Neural crest cell (in vitro differentiated cells): Measurements from ENCODE around the gene KRTAP19-4. TPM values are rescaled to one million over a fixed set of nuclear protein-coding genes. Genes with fewer than 3 reads are reported as not detected.
A peak's percentile ranks its signal among the peaks of the same experiment; 100 is the strongest.
"Not testable (repeated sequence)": the region's sequence is repeated elsewhere in the genome, so short reads cannot be mapped to it uniquely, and the experiment has no call there.

Experiments
- DNase-seq: peaks from one replicate; pipeline ENCODE4 v3.0.0; 2021; ENCODE audit warnings: low read depth, mixed read lengths, low spot score
- H3K27ac Mint-ChIP-seq: one replicate; pipeline ENCODE4 v1.8.0; 2021; ENCODE audit warnings: mild to moderate bottlenecking, mixed read lengths; ENCODE audit not compliant: unreplicated experiment
- H3K27me3 Mint-ChIP-seq: 2 replicates; pipeline ENCODE4 v1.8.0; 2021; ENCODE audit warnings: low read depth, mild to moderate bottlenecking, mixed read lengths
- H3K36me3 Mint-ChIP-seq: 2 replicates; pipeline ENCODE4 v1.8.0; 2021; ENCODE audit warnings: low read depth, mild to moderate bottlenecking, mixed read lengths
- H3K4me1 Mint-ChIP-seq: 2 replicates; pipeline ENCODE4 v1.8.0; 2021; ENCODE audit warnings: mixed read lengths
- H3K4me3 Mint-ChIP-seq: one replicate; pipeline ENCODE4 v1.8.0; 2021; ENCODE audit warnings: mild to moderate bottlenecking, mixed read lengths
- H3K9me3 Mint-ChIP-seq: 2 replicates; pipeline ENCODE4 v1.8.0; 2021; ENCODE audit warnings: mixed read lengths
- long read RNA-seq: library from polyadenylated mRNA; unstranded; transcript quantifications from one replicate; pipeline ENCODE4 v2.0.0, GENCODE V29; 2020
- total RNA-seq: library from RNA; stranded (reverse); gene quantifications from 2 replicates; pipeline ENCODE4 v1.2.1, GENCODE V29; 2021
- TF ChIP-seq, protein P1 (sequence below): fragments of 200-600 bp; sonication (generic); conservative IDR thresholded peaks from 2 replicates; pipeline ENCODE4 v1.5.0; 2021; ENCODE audit warnings: antibody characterized with exemption, mild to moderate bottlenecking

Gene KRTAP19-4, protein sequence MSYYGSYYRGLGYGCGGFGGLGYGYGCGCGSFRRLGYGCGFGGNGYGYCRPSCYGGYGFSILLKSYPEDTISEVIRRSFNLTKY
- not detected in 2 replicates for total RNA-seq
- long read RNA-seq = 0 reads

DNA sequence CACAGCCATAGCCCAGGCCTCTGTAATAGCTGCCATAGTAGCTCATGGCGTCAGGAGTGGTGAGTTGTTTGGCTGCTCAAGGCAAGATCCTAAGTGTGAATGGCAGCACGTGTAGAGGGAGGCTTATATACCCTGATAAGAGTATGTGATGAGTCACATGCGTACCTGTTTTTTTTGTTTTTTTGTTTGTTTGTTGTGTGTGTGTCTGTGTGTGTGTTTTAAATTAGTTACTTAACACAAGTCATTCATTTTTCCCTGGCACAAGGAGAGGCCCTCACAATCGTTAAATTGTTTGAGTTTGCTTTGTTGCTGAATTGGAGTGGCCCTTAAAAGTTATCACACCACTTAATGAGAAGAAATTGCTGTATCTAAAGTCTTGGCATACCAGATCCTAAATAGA, at the start of gene KRTAP19-4:
TSS of gene KRTAP19-4 (minus strand) at position 101 of the 400 bp plus-strand sequence. CDS start at position 46, 55 bp downstream.
- Mint-ChIP-seq H3K4me1 (no peaks in the 10 kb centered on the region), H3K9me3 (peaks cover 3% of the 10 kb centered on the region), H3K4me3 (no peak within 1 kb of the TSS), H3K27ac (no peak within 1 kb of the TSS), H3K36me3 (no peaks in the 10 kb centered on the region), H3K27me3 (no peaks in the 10 kb centered on the region)
- no peak for DNase-seq
- TF ChIP-seq, protein P1, sequence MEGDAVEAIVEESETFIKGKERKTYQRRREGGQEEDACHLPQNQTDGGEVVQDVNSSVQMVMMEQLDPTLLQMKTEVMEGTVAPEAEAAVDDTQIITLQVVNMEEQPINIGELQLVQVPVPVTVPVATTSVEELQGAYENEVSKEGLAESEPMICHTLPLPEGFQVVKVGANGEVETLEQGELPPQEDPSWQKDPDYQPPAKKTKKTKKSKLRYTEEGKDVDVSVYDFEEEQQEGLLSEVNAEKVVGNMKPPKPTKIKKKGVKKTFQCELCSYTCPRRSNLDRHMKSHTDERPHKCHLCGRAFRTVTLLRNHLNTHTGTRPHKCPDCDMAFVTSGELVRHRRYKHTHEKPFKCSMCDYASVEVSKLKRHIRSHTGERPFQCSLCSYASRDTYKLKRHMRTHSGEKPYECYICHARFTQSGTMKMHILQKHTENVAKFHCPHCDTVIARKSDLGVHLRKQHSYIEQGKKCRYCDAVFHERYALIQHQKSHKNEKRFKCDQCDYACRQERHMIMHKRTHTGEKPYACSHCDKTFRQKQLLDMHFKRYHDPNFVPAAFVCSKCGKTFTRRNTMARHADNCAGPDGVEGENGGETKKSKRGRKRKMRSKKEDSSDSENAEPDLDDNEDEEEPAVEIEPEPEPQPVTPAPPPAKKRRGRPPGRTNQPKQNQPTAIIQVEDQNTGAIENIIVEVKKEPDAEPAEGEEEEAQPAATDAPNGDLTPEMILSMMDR = no peak

DNA sequence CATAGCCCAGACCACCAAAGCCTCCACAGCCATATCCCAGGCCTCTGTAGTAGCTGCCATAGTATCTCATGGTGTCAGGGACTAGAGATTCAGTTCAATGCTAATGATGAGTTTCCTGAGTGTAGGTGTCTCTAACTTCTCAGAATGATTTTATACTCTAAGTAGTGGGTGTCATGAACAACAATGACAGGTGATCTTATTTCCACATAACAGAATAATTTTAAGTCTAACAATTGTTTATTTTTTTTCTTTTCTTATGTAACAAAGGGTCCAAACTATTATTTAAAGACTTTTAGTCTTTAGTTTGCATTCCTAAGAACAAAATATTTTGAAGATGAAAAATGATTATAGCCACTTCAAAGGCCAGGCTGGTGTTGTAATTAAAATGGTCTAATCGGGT, 44.8 kb upstream of the KRTAP19-4 start, which contains the start of gene KRTAP19-6:
TSS of gene KRTAP19-6 (minus strand) at position 101 of the 400 bp plus-strand sequence. CDS start at position 70, 31 bp downstream.
- no peak for DNase-seq
- no peak within 1 kb of the TSS for H3K4me3 Mint-ChIP-seq
- H3K27ac Mint-ChIP-seq = no peak within 1 kb of the TSS
- no peaks in the 10 kb centered on the region for H3K4me1 Mint-ChIP-seq
- TF ChIP-seq, protein P1 = no peak
- no peaks in the 10 kb centered on the region for H3K27me3 Mint-ChIP-seq
- H3K9me3 Mint-ChIP-seq = peaks cover 5% of the 10 kb centered on the region
- H3K36me3 Mint-ChIP-seq = no peaks in the 10 kb centered on the region

DNA sequence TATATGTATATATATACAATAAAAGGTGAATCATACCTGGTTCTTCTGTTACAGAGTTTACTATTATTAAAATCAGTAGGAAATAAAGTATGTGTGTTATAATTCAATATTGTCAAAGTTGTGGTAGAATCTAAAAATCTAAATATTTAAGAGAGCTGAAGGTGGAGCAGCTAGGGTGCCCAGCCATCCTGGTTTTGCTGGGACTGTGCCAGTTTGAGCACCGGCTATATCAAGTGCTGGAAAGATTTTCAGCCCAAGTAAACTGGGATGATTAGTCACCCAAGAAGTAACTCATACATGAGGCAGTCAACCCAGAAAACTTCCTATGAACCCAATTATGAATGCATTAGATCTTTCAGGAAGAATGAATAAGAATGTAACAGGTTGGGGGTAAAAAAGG, 21.9 kb upstream of the KRTAP19-4 start:
- no peaks in the 10 kb centered on the region for H3K36me3 Mint-ChIP-seq
- H3K27me3 Mint-ChIP-seq = peaks cover 7% of the 10 kb centered on the region
- no peaks in the 10 kb centered on the region for H3K4me1 Mint-ChIP-seq
- DNase-seq = no peak
- H3K9me3 Mint-ChIP-seq = peaks cover 7% of the 10 kb centered on the region
- no peak overlapping the region for H3K27ac Mint-ChIP-seq
- H3K4me3 Mint-ChIP-seq = no peak overlapping the region
- TF ChIP-seq, protein P1 = no peak

DNA sequence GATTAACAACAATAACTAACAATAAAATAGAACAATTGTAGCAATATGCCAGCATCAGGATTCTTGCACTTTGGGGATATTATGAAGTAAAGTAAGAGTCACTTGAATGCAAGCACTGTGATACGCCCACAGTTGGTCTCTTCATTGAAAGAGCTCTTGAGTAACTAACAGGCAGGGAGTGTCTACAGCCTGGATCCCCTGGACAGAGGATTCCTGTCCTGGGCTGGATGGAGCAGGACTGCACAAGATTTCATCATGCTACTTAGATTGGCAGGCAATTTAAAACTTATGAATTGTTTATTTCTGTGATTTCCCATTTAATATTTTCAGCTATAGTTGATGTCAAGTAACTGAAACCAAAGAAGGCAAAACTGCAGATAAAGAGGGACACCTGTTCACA, 18.7 kb upstream of the KRTAP19-4 start:
- no peak for DNase-seq
- H3K9me3 Mint-ChIP-seq = peaks cover 7% of the 10 kb centered on the region
- H3K27me3 Mint-ChIP-seq = peaks cover 7% of the 10 kb centered on the region
- H3K4me3 Mint-ChIP-seq = no peak overlapping the region
- TF ChIP-seq, protein P1 = no peak
- no peaks in the 10 kb centered on the region for H3K36me3 Mint-ChIP-seq
- H3K27ac Mint-ChIP-seq = no peak overlapping the region
- no peaks in the 10 kb centered on the region for H3K4me1 Mint-ChIP-seq

DNA sequence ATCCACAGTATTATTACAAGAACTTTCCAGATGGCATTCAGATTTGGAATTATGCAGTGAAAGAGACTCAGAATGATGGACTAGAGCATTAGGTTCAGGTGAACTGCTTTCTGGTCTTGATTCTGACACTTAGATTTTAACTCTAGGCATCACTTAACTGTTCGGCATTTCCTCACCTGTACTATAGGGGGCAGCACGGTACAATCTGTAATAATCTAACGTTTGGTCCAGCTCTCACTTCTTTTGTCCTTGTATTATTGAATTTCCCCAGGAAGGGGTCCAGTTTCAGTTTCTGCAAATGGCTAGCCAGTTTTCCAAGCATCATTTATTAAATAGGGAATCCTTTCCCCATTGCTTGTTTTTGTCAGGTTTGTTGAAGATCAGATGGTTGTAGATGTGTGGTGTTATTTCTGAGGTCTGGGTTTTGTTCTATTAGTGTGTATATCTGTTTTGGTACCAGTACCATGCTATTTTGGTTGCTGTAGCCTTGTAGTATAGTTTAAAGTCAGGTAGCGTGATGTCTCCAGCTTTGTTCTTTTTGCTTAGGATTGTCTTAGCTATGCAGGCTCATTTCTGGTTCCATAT, 8.7 kb upstream of the KRTAP19-4 start:
- H3K9me3 Mint-ChIP-seq, H3K27me3 Mint-ChIP-seq, H3K4me3 Mint-ChIP-seq, H3K36me3 Mint-ChIP-seq, H3K27ac Mint-ChIP-seq, H3K4me1 Mint-ChIP-seq, DNase-seq: not testable (repeated sequence)
- TF ChIP-seq, protein P1 = peak; percentile 58
